Smooth muscle cell (in vitro differentiated cells): ENCODE results near the gene LGALSL. TPM values are rescaled to one million over a fixed set of nuclear protein-coding genes. Genes with fewer than 3 reads are reported as not detected.

Experiments
- DNase-seq: peaks from one replicate; lab custom pipeline; 2025; ENCODE audit not compliant: unreplicated experiment; lab: John Stamatoyannopoulos, UW
- H2AFZ ChIP-seq: fragments of 200-600 bp; sonication (generic); 2 replicates; pipeline ENCODE4 v1.6.0; 2016; ENCODE audit warnings: antibody characterized with exemption, low read depth, mild to moderate bottlenecking
- H3F3A ChIP-seq: fragments of 200-600 bp; sonication (generic); 2 replicates; pipeline ENCODE4 v1.6.0; 2017; ENCODE audit warnings: antibody characterized with exemption, low read depth
- H3K27ac ChIP-seq: fragments of 200-600 bp; sonication (generic); 2 replicates; pipeline ENCODE4 v1.5.1; 2016; ENCODE audit warnings: low read depth, mild to moderate bottlenecking
- H3K27me3 ChIP-seq: fragments of 200-600 bp; sonication (generic); 2 replicates; pipeline ENCODE4 v1.6.1; 2016; ENCODE audit warnings: low read depth, mild to moderate bottlenecking
- H3K36me3 ChIP-seq: fragments of 200-600 bp; sonication (generic); 2 replicates; pipeline ENCODE4 v1.5.1; 2016; ENCODE audit warnings: low read depth
- H3K4me1 ChIP-seq: fragments of 200-600 bp; sonication (generic); 2 replicates; pipeline ENCODE4 v1.5.1; 2016; ENCODE audit warnings: low read depth
- H3K4me2 ChIP-seq: fragments of 200-600 bp; sonication (generic); 2 replicates; pipeline ENCODE4 v1.6.0; 2016; ENCODE audit warnings: mild to moderate bottlenecking
- H3K4me3 ChIP-seq: fragments of 200-600 bp; sonication (generic); 2 replicates; pipeline ENCODE4 v1.5.1; 2016; ENCODE audit warnings: mild to moderate bottlenecking
- H3K79me2 ChIP-seq: fragments of 200-600 bp; sonication (generic); 2 replicates; pipeline ENCODE4 v1.6.0; 2016; ENCODE audit warnings: low read depth, mild to moderate bottlenecking
- H3K9ac ChIP-seq: fragments of 200-600 bp; sonication (generic); 2 replicates; pipeline ENCODE4 v1.6.0; 2016; ENCODE audit warnings: low read depth
- H3K9me3 ChIP-seq: fragments of 200-600 bp; sonication (generic); replicated peaks from 2 replicates; pipeline ENCODE4 v1.5.1; 2016; ENCODE audit warnings: low read depth
- H4K20me1 ChIP-seq: fragments of 200-600 bp; sonication (generic); 2 replicates; pipeline ENCODE4 v1.6.0; 2016; ENCODE audit warnings: low read depth
- CTCF ChIP-seq: fragments of 200-600 bp; sonication (generic); IDR thresholded peaks from 2 replicates; pipeline ENCODE4 v1.5.1; 2017; ENCODE audit warnings: borderline replicate concordance, mild to moderate bottlenecking, antibody characterized with exemption; ENCODE audit not compliant: insufficient read depth, poor library complexity, severe bottlenecking
- WGBS: methylation state at CpG from one replicate; pipeline ENCODE4 v1.1.7; 2016; ENCODE audit warnings: low lambda C conversion rate; 5-methylcytosine and 5-hydroxymethylcytosine counted together
- polyA plus RNA-seq: library from polyadenylated mRNA; unstranded; fragments of >200 nt; fragmentation: Nextera tagmentation; extraction: Ambion mirVana; gene quantifications from 2 replicates; pipeline ENCODE4 v1.2.1, GENCODE V29; 2016
- total RNA-seq: library from RNA; depleted of rRNA; stranded (reverse); fragments of >200 nt; gene quantifications from 2 replicates; pipeline ENCODE4 v1.2.3, GENCODE V29; 2014

LGALSL gene
- total and polyA plus RNA-seq, 2 experiments from 2014 or later = 8.1 to 13.9 TPM

DNA sequence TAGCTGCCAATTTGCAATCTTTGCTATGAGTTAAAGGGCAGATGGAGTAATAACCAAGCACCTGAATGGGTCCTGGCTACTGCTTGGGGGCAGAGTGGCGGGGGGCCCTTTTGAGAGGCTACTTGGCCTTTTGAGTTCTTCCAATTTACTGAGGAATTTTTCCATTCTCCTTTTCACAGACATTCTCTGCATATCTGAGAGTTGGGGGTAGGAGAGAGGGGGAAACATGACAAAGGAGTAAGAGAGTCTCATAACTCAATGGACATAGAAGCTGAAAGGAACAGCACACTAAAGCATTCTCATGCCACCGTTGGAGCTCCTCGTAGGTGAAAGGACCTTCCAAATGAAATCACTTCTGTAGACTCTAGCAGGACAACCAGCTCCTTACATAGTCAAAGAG lies 16.1 kb downstream of the LGALSL start:
- Histone ChIP-seq H2AFZ (no peak overlapping the region), H3K4me3 (no peak overlapping the region), H3K4me2 (no peak overlapping the region), H4K20me1 (no peaks in the 10 kb centered on the region), H3K4me1 (peaks cover 9% of the 10 kb centered on the region), H3F3A (no peaks in the 10 kb centered on the region), H3K27ac (no peak overlapping the region), H3K9ac (no peak overlapping the region), H3K36me3 (no peaks in the 10 kb centered on the region), H3K9me3 (no peaks in the 10 kb centered on the region), H3K27me3 (no peaks in the 10 kb centered on the region), H3K79me2 (no peaks in the 10 kb centered on the region)
- DNase-seq = no peak
- TF ChIP-seq CTCF = no peak
- WGBS = 83% methylated on average over 3 of the region's 3 CpGs

GRCh38 chr2:64470766-64471295 lies 16.9 kb downstream of the LGALSL start:
- Histone ChIP-seq H3K9ac (no peak overlapping the region), H3K4me2 (no peak overlapping the region), H3K27ac (no peak overlapping the region), H3K36me3 (no peaks in the 10 kb centered on the region), H2AFZ (no peak overlapping the region), H4K20me1 (no peaks in the 10 kb centered on the region), H3K4me3 (no peak overlapping the region), H3K9me3 (no peaks in the 10 kb centered on the region), H3K4me1 (peaks cover 9% of the 10 kb centered on the region), H3K27me3 (no peaks in the 10 kb centered on the region), H3F3A (no peaks in the 10 kb centered on the region), H3K79me2 (no peaks in the 10 kb centered on the region)
- WGBS = 82% methylated on average over 6 of the region's 6 CpGs
- no peak for TF ChIP-seq CTCF
- DNase-seq = no peak

DNA sequence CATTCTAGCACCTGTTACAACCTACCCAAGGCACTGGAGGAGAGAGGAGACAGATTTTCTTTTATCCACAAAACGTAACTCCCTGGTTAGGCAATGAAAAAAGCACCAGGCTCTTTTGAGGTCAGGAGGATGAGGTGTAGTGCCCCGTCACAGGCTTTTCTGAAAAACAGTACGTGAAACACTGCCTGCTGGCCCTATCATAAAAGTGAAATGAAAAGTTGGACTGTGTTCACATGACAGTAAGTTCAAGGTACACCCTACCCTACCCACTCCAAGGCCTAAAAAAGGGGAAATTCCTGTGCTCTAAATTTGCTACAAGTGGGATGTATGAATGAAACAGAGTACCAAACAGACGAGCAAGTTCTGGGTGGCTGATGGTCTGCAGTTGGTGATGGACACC lies 17.6 kb downstream of the LGALSL start:
- H3K27me3 ChIP-seq = no peaks in the 10 kb centered on the region
- no peak overlapping the region for H2AFZ ChIP-seq
- DNase-seq = no peak
- no peak overlapping the region for H3K27ac ChIP-seq
- no peaks in the 10 kb centered on the region for H4K20me1 ChIP-seq
- no peaks in the 10 kb centered on the region for H3K79me2 ChIP-seq
- H3K4me2 ChIP-seq = no peak overlapping the region
- no peak for TF ChIP-seq CTCF
- H3K9ac ChIP-seq = no peak overlapping the region
- H3K9me3 ChIP-seq = no peaks in the 10 kb centered on the region
- peaks cover 9% of the 10 kb centered on the region for H3K4me1 ChIP-seq
- H3F3A ChIP-seq = no peaks in the 10 kb centered on the region
- H3K36me3 ChIP-seq = no peaks in the 10 kb centered on the region
- H3K4me3 ChIP-seq = no peak overlapping the region
- 95% methylated on average over 4 of the region's 4 CpGs for WGBS

DNA sequence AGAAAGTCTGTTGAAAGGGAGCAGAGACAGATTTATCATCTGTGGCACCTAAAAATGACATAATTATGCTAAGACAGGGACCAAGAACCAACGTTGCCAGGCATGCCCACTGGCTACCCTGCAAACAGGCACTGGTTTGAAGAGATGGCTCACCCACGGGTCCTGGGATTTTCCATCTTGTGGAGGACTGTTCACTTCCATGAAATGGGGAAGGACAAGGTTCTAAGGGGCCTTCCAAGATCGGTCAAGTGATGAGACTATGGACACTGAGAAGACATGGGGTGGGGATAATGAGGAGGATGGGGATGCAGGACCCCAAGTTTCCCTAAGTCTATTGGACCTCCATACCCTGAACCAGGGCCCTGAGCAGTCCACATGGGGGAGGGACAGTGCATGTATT lies 18.9 kb downstream of the LGALSL start:
- 89% methylated on average over 3 of the region's 3 CpGs for WGBS

More for the DNA sequence above, 18.9 kb downstream of the LGALSL start:
- no peak overlapping the region for H2AFZ ChIP-seq
- H3K79me2 ChIP-seq = no peaks in the 10 kb centered on the region
- H3K9me3 ChIP-seq = no peaks in the 10 kb centered on the region
- no peak overlapping the region for H3K4me3 ChIP-seq
- H4K20me1 ChIP-seq = no peaks in the 10 kb centered on the region
- DNase-seq = no peak
- H3F3A ChIP-seq = no peaks in the 10 kb centered on the region
- no peak for TF ChIP-seq CTCF
- no peaks in the 10 kb centered on the region for H3K27me3 ChIP-seq
- no peaks in the 10 kb centered on the region for H3K36me3 ChIP-seq
- no peak overlapping the region for H3K4me2 ChIP-seq
- H3K27ac ChIP-seq = no peak overlapping the region
- H3K9ac ChIP-seq = no peak overlapping the region
- peaks cover 9% of the 10 kb centered on the region for H3K4me1 ChIP-seq
